DND-41 (cell line): ENCODE data around the gene COX18.

Experiments used
- EZH2 ChIP-seq: IDR thresholded peaks from 3 replicates; pipeline ENCODE4 v1.6.1; 2012; ENCODE audit warnings: borderline replicate concordance, low read depth, mild to moderate bottlenecking, moderate library complexity, low read length, inconsistent platforms; ENCODE audit not compliant: severe bottlenecking
- TF ChIP-seq, protein P1 (sequence below): IDR thresholded peaks from 2 replicates; pipeline ENCODE4 v1.5.1; 2012; ENCODE audit warnings: borderline replicate concordance, low read length, moderate library complexity, mild to moderate bottlenecking; ENCODE audit not compliant: poor library complexity, severe bottlenecking; ENCODE audit errors: extremely low read depth

- TF ChIP-seq, protein P1, sequence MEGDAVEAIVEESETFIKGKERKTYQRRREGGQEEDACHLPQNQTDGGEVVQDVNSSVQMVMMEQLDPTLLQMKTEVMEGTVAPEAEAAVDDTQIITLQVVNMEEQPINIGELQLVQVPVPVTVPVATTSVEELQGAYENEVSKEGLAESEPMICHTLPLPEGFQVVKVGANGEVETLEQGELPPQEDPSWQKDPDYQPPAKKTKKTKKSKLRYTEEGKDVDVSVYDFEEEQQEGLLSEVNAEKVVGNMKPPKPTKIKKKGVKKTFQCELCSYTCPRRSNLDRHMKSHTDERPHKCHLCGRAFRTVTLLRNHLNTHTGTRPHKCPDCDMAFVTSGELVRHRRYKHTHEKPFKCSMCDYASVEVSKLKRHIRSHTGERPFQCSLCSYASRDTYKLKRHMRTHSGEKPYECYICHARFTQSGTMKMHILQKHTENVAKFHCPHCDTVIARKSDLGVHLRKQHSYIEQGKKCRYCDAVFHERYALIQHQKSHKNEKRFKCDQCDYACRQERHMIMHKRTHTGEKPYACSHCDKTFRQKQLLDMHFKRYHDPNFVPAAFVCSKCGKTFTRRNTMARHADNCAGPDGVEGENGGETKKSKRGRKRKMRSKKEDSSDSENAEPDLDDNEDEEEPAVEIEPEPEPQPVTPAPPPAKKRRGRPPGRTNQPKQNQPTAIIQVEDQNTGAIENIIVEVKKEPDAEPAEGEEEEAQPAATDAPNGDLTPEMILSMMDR = no peak
- no peak for TF ChIP-seq EZH2
Observed at GRCh38 chr4:73037057-73037456, 32.5 kb downstream of the COX18 start.
